ENCODE results near the gene MTUS2.
"Not testable (repeated sequence)": the region's sequence is repeated elsewhere in the genome, so short reads cannot be mapped to it uniquely, and the experiment has no call there.

Gene MTUS2

GRCh38 chr13:28958441-28958840 lies 138.3 kb downstream of the MTUS2 start:
- no peak for DNase-seq (ENCODE audit: low spot score)

GRCh38 chr13:28964052-28964451 lies 143.9 kb downstream of the MTUS2 start:
- no peak for DNase-seq (ENCODE audit: low spot score)

- no peak for DNase-seq (ENCODE audit: low spot score)
These were observed 144.7 kb downstream of the MTUS2 start for GRCh38 chr13:28964803-28965202.

GRCh38 chr13:28967029-28967915 lies 147.1 kb downstream of the MTUS2 start:
- DNase-seq (ENCODE audit: low spot score): no peak

GRCh38 chr13:28976195-28976594 lies 156.1 kb downstream of the MTUS2 start:
- DNase-seq (ENCODE audit: low spot score): no peak

- no peak for DNase-seq (ENCODE audit: low spot score)
These were observed 156.5 kb downstream of the MTUS2 start for GRCh38 chr13:28976636-28977035.

- no peak for DNase-seq (ENCODE audit: low spot score)
These were observed 158.4 kb downstream of the MTUS2 start for GRCh38 chr13:28978574-28978973.

- no peak for DNase-seq (ENCODE audit: low spot score)
These were observed 161.4 kb downstream of the MTUS2 start for GRCh38 chr13:28981530-28981929.

- no peak for DNase-seq (ENCODE audit: low spot score)
These were observed 163.5 kb downstream of the MTUS2 start for GRCh38 chr13:28983641-28984040.

- no peak for DNase-seq (ENCODE audit: low spot score)
These were observed 164.2 kb downstream of the MTUS2 start for GRCh38 chr13:28984326-28984725.

GRCh38 chr13:28984825-28985224 lies 164.7 kb downstream of the MTUS2 start:
- no peak for DNase-seq (ENCODE audit: low spot score)

GRCh38 chr13:28990378-28990777 lies 170.2 kb downstream of the MTUS2 start:
- not testable (repeated sequence) for DNase-seq (ENCODE audit: low spot score)

GRCh38 chr13:28991764-28992163 lies 171.6 kb downstream of the MTUS2 start:
- DNase-seq (ENCODE audit: low spot score): no peak

- no peak for DNase-seq (ENCODE audit: low spot score)
These were observed 180.7 kb downstream of the MTUS2 start for GRCh38 chr13:29000826-29001225.

GRCh38 chr13:29005035-29005762 lies 185.1 kb downstream of the MTUS2 start:
- no peak for DNase-seq (ENCODE audit: low spot score)

- DNase-seq (ENCODE audit: low spot score): no peak
These were observed 185.6 kb downstream of the MTUS2 start for GRCh38 chr13:29005763-29006120.

GRCh38 chr13:29006359-29006850 lies 186.3 kb downstream of the MTUS2 start:
- DNase-seq (ENCODE audit: low spot score): no peak

GRCh38 chr13:29008296-29008695 lies 188.2 kb downstream of the MTUS2 start:
- DNase-seq (ENCODE audit: low spot score): no peak

GRCh38 chr13:29020314-29020713 lies 200.2 kb downstream of the MTUS2 start:
- DNase-seq (ENCODE audit: low spot score): no peak

GRCh38 chr13:29021311-29021710 lies 201.2 kb downstream of the MTUS2 start:
- DNase-seq (ENCODE audit: low spot score): no peak

GRCh38 chr13:29021717-29022116 lies 201.6 kb downstream of the MTUS2 start:
- DNase-seq (ENCODE audit: low spot score): no peak

GRCh38 chr13:29022410-29022809 lies 202.3 kb downstream of the MTUS2 start:
- DNase-seq (ENCODE audit: low spot score): no peak

- DNase-seq (ENCODE audit: low spot score): no peak
These were observed 202.8 kb downstream of the MTUS2 start for GRCh38 chr13:29022968-29023367.
